ENCODE results near the gene KCNG2.

The KCNG2 gene

DNA sequence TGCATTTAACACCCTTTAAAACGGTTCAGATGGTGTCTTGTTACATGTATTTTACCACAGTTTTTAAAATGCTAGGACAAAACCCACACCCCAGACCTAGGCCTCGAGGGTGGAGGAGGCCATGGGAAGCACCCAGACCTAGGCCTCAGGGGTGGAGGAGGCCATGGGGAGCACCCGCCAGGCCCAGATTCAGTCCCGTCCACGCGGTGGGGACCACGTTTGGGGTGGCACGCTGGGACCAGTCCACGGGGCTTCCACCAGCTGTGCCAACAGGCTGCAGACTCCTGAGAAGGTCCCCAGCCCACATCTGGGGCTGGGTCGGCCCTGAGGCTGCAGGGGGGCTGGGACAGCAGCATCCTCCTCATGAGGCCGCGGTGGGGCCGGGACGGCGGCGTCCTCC, 90.3 kb downstream of the KCNG2 start:
- peaks cover 2% of the 10 kb centered on the region for H3K27me3 Mint-ChIP-seq (ENCODE audit: low read depth, poor library complexity)
- H3K4me3 Mint-ChIP-seq: no peak overlapping the region
- H3K9me3 Mint-ChIP-seq: peaks cover 65% of the 10 kb centered on the region
- peaks cover 9% of the 10 kb centered on the region for H3K36me3 Mint-ChIP-seq (ENCODE audit: low read depth)
- H3K4me1 Mint-ChIP-seq: no peaks in the 10 kb centered on the region
- DNase-seq: no peak
- TF ChIP-seq, protein P1, sequence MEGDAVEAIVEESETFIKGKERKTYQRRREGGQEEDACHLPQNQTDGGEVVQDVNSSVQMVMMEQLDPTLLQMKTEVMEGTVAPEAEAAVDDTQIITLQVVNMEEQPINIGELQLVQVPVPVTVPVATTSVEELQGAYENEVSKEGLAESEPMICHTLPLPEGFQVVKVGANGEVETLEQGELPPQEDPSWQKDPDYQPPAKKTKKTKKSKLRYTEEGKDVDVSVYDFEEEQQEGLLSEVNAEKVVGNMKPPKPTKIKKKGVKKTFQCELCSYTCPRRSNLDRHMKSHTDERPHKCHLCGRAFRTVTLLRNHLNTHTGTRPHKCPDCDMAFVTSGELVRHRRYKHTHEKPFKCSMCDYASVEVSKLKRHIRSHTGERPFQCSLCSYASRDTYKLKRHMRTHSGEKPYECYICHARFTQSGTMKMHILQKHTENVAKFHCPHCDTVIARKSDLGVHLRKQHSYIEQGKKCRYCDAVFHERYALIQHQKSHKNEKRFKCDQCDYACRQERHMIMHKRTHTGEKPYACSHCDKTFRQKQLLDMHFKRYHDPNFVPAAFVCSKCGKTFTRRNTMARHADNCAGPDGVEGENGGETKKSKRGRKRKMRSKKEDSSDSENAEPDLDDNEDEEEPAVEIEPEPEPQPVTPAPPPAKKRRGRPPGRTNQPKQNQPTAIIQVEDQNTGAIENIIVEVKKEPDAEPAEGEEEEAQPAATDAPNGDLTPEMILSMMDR (IDR thresholded peaks at IDR 0.05): no peak
- H3K27ac Mint-ChIP-seq: no peak overlapping the region

DNA sequence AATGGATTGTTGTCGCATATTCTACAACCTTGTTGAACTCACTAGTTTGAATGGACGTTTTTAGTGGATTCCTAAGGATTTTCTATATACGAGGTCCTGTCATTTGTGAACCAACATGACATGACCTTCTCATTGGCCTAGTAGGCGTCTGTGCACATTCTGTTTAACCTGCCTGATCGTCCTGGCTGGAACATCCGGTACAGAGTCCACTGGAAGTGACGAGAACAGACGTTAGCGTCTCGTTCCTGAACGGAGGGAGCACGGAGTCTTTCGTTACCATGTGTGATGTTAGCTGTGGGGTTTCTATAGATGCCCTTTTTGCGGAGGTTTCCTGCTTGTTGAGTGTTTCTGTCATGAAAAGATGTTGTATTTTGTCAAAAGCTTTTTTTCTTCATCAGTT, 91.8 kb downstream of the KCNG2 start:
- Mint-ChIP-seq H3K9me3 (peaks cover 75% of the 10 kb centered on the region), H3K36me3 (ENCODE audit: low read depth) (peaks cover 9% of the 10 kb centered on the region), H3K4me3 (no peak overlapping the region), H3K4me1 (no peaks in the 10 kb centered on the region), H3K27ac (no peak overlapping the region), H3K27me3 (ENCODE audit: low read depth, poor library complexity) (peaks cover 2% of the 10 kb centered on the region)
- DNase-seq: no peak
- TF ChIP-seq, protein P1 (IDR thresholded peaks at IDR 0.05): no peak

- Mint-ChIP-seq H3K36me3 (ENCODE audit: low read depth) (peaks cover 9% of the 10 kb centered on the region), H3K27ac (no peak overlapping the region), H3K9me3 (peaks cover 81% of the 10 kb centered on the region), H3K4me1 (no peaks in the 10 kb centered on the region), H3K4me3 (no peak overlapping the region), H3K27me3 (ENCODE audit: low read depth, poor library complexity) (peaks cover 2% of the 10 kb centered on the region)
- no peak for DNase-seq
- TF ChIP-seq, protein P1 (IDR thresholded peaks at IDR 0.05): no peak
These were observed 92.9 kb downstream of the KCNG2 start for GRCh38 chr18:79890674-79891073.

DNA sequence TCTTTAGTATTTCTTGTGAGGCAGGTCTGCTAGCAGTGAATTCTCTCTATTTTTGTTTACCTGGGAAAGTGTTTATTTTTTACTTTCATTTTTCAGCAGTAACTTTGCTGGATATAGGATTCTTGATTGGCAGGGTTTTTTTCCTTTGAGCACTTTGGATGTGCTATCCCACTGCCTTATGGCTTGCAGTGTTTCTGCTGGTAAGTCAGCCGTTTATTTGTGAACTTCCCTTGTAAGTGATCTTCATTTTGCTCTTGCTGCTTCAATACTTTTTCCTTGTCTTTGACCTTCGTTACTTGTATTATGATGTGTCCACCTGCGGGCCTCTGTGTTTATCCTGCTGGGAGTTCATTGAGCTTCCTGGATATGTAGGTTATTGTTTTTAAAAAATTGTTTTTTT, 99.0 kb downstream of the KCNG2 start:
- Mint-ChIP-seq H3K4me3 (no peak overlapping the region), H3K36me3 (ENCODE audit: low read depth) (peaks cover 34% of the 10 kb centered on the region), H3K27me3 (ENCODE audit: low read depth, poor library complexity) (no peaks in the 10 kb centered on the region), H3K4me1 (no peaks in the 10 kb centered on the region), H3K27ac (no peak overlapping the region), H3K9me3 (peaks cover 80% of the 10 kb centered on the region)
- TF ChIP-seq, protein P1 (IDR thresholded peaks at IDR 0.05): no peak
- DNase-seq: no peak

- TF ChIP-seq, protein P1 (IDR thresholded peaks at IDR 0.05): no peak
- H3K27ac Mint-ChIP-seq: no peak overlapping the region
- H3K4me1 Mint-ChIP-seq: no peaks in the 10 kb centered on the region
- H3K27me3 Mint-ChIP-seq (ENCODE audit: low read depth, poor library complexity): no peaks in the 10 kb centered on the region
- H3K36me3 Mint-ChIP-seq (ENCODE audit: low read depth): peaks cover 43% of the 10 kb centered on the region
- H3K9me3 Mint-ChIP-seq: peaks cover 80% of the 10 kb centered on the region
- no peak for DNase-seq
- H3K4me3 Mint-ChIP-seq: no peak overlapping the region
These were observed 100.3 kb downstream of the KCNG2 start for GRCh38 chr18:79897940-79898625.

DNA sequence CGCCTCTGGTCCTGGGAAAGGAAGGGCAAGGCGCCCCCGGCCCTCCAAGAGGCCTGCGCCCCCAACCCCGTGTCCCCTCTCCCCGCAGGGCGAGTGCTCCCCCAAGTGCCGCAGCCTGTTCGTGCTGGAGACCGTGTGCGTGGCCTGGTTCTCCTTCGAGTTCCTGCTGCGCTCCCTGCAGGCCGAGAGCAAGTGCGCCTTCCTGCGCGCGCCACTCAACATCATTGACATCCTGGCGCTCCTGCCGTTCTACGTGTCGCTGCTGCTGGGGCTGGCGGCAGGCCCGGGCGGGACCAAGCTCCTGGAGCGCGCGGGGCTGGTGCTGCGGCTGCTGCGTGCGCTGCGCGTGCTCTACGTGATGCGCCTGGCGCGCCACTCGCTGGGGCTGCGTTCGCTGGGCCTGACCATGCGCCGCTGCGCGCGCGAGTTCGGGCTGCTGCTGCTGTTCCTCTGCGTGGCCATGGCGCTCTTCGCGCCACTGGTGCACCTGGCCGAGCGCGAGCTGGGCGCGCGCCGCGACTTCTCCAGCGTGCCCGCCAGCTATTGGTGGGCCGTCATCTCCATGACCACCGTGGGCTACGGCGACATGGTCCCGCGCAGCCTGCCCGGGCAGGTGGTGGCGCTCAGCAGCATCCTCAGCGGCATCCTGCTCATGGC, 101.3 kb downstream of the KCNG2 start:
- DNase-seq: no peak
- TF ChIP-seq, protein P1 (IDR thresholded peaks at IDR 0.05): no peak
- Mint-ChIP-seq H3K27ac (no peak overlapping the region), H3K27me3 (ENCODE audit: low read depth, poor library complexity) (no peaks in the 10 kb centered on the region), H3K4me1 (no peaks in the 10 kb centered on the region), H3K36me3 (ENCODE audit: low read depth) (peaks cover 50% of the 10 kb centered on the region), H3K4me3 (no peak overlapping the region), H3K9me3 (peaks cover 71% of the 10 kb centered on the region)

All from nephron progenitor cell (in vitro differentiated cells).